Hepatocyte (in vitro differentiated cells): ENCODE data around the gene MSANTD3. TPM values are rescaled to one million over a fixed set of nuclear protein-coding genes. Genes with fewer than 3 reads are reported as not detected.
"Not testable (repeated sequence)": the region's sequence is repeated elsewhere in the genome, so short reads cannot be mapped to it uniquely, and the experiment has no call there.

Source experiments
- DNase-seq: peaks from one replicate; pipeline ENCODE4 v3.0.0-alpha.2; 2016; ENCODE audit warnings: low spot score
- H2AFZ ChIP-seq: fragments of 200-600 bp; sonication (generic); 2 replicates; pipeline ENCODE4 v1.6.0; 2016; ENCODE audit warnings: antibody characterized with exemption, mild to moderate bottlenecking
- H3K27ac ChIP-seq: fragments of 200-600 bp; sonication (generic); 2 replicates; pipeline ENCODE4 v1.5.1; 2016; ENCODE audit warnings: mild to moderate bottlenecking
- H3K27me3 ChIP-seq: fragments of 200-600 bp; sonication (generic); 2 replicates; pipeline ENCODE4 v1.6.1; 2016
- H3K36me3 ChIP-seq: fragments of 200-600 bp; sonication (generic); replicated peaks from 2 replicates; pipeline ENCODE4 v1.5.1; 2016; ENCODE audit warnings: low read depth; ENCODE audit not compliant: insufficient read depth
- H3K4me1 ChIP-seq: fragments of 200-600 bp; sonication (generic); 2 replicates; pipeline ENCODE4 v1.5.1; 2016; ENCODE audit warnings: mild to moderate bottlenecking, moderate library complexity; ENCODE audit not compliant: insufficient read depth
- H3K4me2 ChIP-seq: fragments of 200-600 bp; sonication (generic); 2 replicates; pipeline ENCODE4 v1.6.0; 2016
- H3K4me3 ChIP-seq: fragments of 200-600 bp; sonication (generic); 2 replicates; pipeline ENCODE4 v1.5.1; 2016; ENCODE audit warnings: mild to moderate bottlenecking
- H3K79me2 ChIP-seq: fragments of 200-600 bp; sonication (generic); 2 replicates; pipeline ENCODE4 v1.6.0; 2017; ENCODE audit warnings: mild to moderate bottlenecking
- H3K9me2 ChIP-seq: fragments of 200-600 bp; sonication (generic); replicated peaks from 2 replicates; pipeline ENCODE4 v1.6.0; 2017; ENCODE audit warnings: mild to moderate bottlenecking; ENCODE audit not compliant: insufficient read depth
- H3K9me3 ChIP-seq: fragments of 200-600 bp; sonication (generic); 2 replicates; pipeline ENCODE4 v1.5.1; 2016; ENCODE audit warnings: low read depth, mild to moderate bottlenecking
- H4K20me1 ChIP-seq: fragments of 200-600 bp; sonication (generic); 2 replicates; pipeline ENCODE4 v1.6.0; 2016; ENCODE audit warnings: mild to moderate bottlenecking; ENCODE audit not compliant: insufficient read depth, poor library complexity, severe bottlenecking
- EZH2 ChIP-seq: fragments of 200-600 bp; sonication (generic); IDR thresholded peaks from 2 replicates; pipeline ENCODE4 v1.6.1; 2016; ENCODE audit warnings: antibody characterized with exemption, mild to moderate bottlenecking, borderline replicate concordance
- EZH2phosphoT487 ChIP-seq: fragments of 200-600 bp; sonication (generic); IDR thresholded peaks from one replicate; pipeline ENCODE4 v1.6.1; 2018; ENCODE audit warnings: antibody characterized with exemption, mild to moderate bottlenecking, low read depth, moderate library complexity; ENCODE audit not compliant: unreplicated experiment, severe bottlenecking
- WGBS: methylation state at CpG from one replicate; pipeline ENCODE4 v1.1.6; 2016; ENCODE audit warnings: low lambda C conversion rate; ENCODE audit errors: missing lambda C conversion rate; 5-methylcytosine and 5-hydroxymethylcytosine counted together
- polyA plus RNA-seq: library from polyadenylated mRNA; unstranded; fragments of >200 nt; fragmentation: Nextera tagmentation; extraction: Ambion mirVana; gene quantifications from 2 replicates; pipeline ENCODE4 v1.2.1, GENCODE V29; 2016
- total RNA-seq: library from RNA; depleted of rRNA; stranded (reverse); fragments of >200 nt; gene quantifications from 2 replicates; pipeline ENCODE4 v1.2.3, GENCODE V29; 2014
- TF ChIP-seq, protein P1 (sequence below): fragments of 200-600 bp; sonication (generic); IDR thresholded peaks from 2 replicates; pipeline ENCODE4 v1.5.1; 2016; ENCODE audit warnings: antibody characterized with exemption, mild to moderate bottlenecking; ENCODE audit not compliant: poor library complexity

The MSANTD3 gene, protein sequence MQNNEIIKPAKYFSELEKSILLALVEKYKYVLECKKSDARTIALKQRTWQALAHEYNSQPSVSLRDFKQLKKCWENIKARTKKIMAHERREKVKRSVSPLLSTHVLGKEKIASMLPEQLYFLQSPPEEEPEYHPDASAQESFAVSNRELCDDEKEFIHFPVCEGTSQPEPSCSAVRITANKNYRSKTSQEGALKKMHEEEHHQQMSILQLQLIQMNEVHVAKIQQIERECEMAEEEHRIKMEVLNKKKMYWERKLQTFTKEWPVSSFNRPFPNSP
- total RNA-seq (34.3 and 42.2 TPM in 2 replicates), polyA plus RNA-seq (33.4 and 33.8 TPM in 2 replicates)

GRCh38 chr9:100426530-100427365 is at the start of gene MSANTD3:
TSS of gene MSANTD3 (plus strand) at chr9:100427143. CDS start at chr9:100441939, 14,796 bp downstream.
- DNase-seq = peak; percentile 90
- 3% methylated on average over 17 of the region's 80 CpGs for WGBS
- H3K4me2 ChIP-seq = peak within 1 kb of the TSS; percentile 90
- H3K9me3 ChIP-seq = no peaks in the 10 kb centered on the region
- H3K4me1 ChIP-seq = peaks cover 20% of the 10 kb centered on the region
- peaks cover 37% of the 10 kb centered on the region for H3K79me2 ChIP-seq
- H4K20me1 ChIP-seq = no peaks in the 10 kb centered on the region
- peak within 1 kb of the TSS; percentile 99 for H3K27ac ChIP-seq
- peak within 1 kb of the TSS; percentile 96 for H3K4me3 ChIP-seq
- H3K9me2 ChIP-seq = no peaks in the 10 kb centered on the region
- H3K36me3 ChIP-seq = no peaks in the 10 kb centered on the region
- H3K27me3 ChIP-seq = no peaks in the 10 kb centered on the region
- no peak for TF ChIP-seq EZH2phosphoT487
- TF ChIP-seq, protein P1, sequence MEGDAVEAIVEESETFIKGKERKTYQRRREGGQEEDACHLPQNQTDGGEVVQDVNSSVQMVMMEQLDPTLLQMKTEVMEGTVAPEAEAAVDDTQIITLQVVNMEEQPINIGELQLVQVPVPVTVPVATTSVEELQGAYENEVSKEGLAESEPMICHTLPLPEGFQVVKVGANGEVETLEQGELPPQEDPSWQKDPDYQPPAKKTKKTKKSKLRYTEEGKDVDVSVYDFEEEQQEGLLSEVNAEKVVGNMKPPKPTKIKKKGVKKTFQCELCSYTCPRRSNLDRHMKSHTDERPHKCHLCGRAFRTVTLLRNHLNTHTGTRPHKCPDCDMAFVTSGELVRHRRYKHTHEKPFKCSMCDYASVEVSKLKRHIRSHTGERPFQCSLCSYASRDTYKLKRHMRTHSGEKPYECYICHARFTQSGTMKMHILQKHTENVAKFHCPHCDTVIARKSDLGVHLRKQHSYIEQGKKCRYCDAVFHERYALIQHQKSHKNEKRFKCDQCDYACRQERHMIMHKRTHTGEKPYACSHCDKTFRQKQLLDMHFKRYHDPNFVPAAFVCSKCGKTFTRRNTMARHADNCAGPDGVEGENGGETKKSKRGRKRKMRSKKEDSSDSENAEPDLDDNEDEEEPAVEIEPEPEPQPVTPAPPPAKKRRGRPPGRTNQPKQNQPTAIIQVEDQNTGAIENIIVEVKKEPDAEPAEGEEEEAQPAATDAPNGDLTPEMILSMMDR = peak; percentile 3
- H2AFZ ChIP-seq = peak within 1 kb of the TSS; percentile 98

DNA sequence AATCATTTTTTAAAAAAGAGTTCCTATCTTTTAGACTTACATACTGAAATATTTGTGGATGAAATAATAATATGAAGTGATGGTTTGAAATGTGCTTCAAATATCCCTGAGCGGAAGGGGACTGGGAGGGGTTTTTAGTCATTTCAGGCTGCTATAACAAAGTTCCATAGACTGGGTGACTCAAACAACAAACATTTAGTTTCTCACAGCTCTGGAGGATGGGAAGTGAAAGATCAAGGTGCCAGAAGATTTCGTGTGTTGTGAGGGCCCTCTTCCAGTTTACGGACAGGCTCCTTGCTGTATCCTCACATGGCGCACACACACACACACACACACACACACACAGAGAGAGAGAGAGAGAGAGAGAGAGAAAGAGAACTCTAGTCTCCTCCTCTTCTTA is 47.1 kb upstream of the MSANTD3 start:
- no peaks in the 10 kb centered on the region for H4K20me1 ChIP-seq
- no peaks in the 10 kb centered on the region for H3K9me3 ChIP-seq
- H3K9me2 ChIP-seq = no peaks in the 10 kb centered on the region
- H3K4me2 ChIP-seq = no peak overlapping the region
- H3K79me2 ChIP-seq = no peaks in the 10 kb centered on the region
- peak overlapping the region; percentile 22 for H2AFZ ChIP-seq
- H3K27me3 ChIP-seq = no peaks in the 10 kb centered on the region
- no peak overlapping the region for H3K4me3 ChIP-seq
- 65% methylated on average over 4 of the region's 4 CpGs for whole genome bisulfite sequencing
- TF ChIP-seq EZH2 (no peak), EZH2phosphoT487 (no peak)
- TF ChIP-seq, protein P1 = no peak
- DNase-seq = peak; percentile 21
- H3K27ac ChIP-seq = peak overlapping the region; percentile 82
- no peaks in the 10 kb centered on the region for H3K36me3 ChIP-seq
- H3K4me1 ChIP-seq = peaks cover 23% of the 10 kb centered on the region

DNA sequence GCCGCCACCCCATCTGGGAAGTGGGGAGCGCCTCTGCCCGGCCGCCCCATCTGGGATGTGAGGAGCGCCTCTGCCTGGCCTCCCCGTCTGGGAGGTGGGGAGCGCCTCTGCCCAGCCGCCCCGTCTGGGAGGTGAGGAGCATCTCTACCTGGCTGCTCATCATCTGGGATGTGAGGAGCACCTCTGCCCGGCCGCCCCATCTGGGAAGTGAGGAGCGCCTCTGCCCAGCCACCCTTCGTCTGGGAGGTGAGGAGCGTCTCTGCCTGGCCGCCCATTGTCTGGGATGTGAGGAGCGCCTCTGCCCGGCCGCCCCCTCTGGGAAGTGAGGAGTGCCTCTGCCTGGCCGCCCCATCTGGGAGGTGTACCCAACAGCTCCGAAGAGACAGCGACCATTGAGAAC is 34.0 kb upstream of the MSANTD3 start:
- H3K4me2 ChIP-seq, H3K27me3 ChIP-seq, H3K9me3 ChIP-seq, H4K20me1 ChIP-seq, H3K79me2 ChIP-seq, H3K27ac ChIP-seq, H3K36me3 ChIP-seq, DNase-seq, H3K4me1 ChIP-seq, H2AFZ ChIP-seq, H3K9me2 ChIP-seq, H3K4me3 ChIP-seq: not testable (repeated sequence)
- WGBS = 97% methylated on average over 17 of the region's 21 CpGs

DNA sequence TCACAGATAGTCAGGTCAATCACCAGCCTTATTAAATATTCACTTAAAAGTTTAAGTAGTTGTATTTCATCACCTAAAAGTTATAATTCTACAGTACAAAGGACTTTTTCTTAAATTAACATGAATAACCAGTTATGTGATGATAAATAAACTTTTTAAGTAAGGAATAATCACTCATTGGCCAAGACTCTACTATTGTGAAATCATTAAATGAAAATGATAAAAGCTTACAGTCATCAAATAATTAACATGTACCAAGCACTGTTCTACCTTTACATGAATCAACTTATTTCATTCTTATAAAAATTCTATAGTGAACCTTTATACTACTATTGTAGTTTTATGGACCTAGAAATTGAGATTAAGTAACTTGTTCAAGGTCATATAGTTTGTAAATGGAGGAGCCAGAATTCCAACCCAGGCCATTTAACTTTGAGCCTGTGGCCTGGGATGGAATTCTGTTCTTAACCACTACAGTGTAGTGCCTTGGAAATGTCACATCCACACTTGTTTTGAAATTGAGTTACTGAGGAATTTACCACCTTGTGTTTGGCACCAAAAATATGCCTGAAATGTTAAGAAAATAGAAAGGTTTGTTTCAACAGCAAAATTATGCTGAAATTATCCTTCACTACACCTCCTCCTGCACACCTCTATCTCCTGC is 32.8 kb upstream of the MSANTD3 start:
- no peak overlapping the region for H3K4me3 ChIP-seq
- no peaks in the 10 kb centered on the region for H3K4me1 ChIP-seq
- no peak overlapping the region for H2AFZ ChIP-seq
- no peak overlapping the region for H3K4me2 ChIP-seq
- no peaks in the 10 kb centered on the region for H3K36me3 ChIP-seq
- H4K20me1 ChIP-seq = no peaks in the 10 kb centered on the region
- no peaks in the 10 kb centered on the region for H3K27me3 ChIP-seq
- no peak for DNase-seq
- no peak overlapping the region for H3K27ac ChIP-seq
- no peaks in the 10 kb centered on the region for H3K79me2 ChIP-seq
- TF ChIP-seq, protein P1 = no peak
- TF ChIP-seq EZH2phosphoT487 (no peak), EZH2 (no peak)
- H3K9me2 ChIP-seq = no peaks in the 10 kb centered on the region
- no peaks in the 10 kb centered on the region for H3K9me3 ChIP-seq
